GM21528 (cell line): ENCODE results near the gene ZNF569.
A peak's percentile ranks its signal among the peaks of the same experiment; 100 is the strongest.
"Not testable (repeated sequence)": the region's sequence is repeated elsewhere in the genome, so short reads cannot be mapped to it uniquely, and the experiment has no call there.

ENCODE experiments used
- ATAC-seq: cut with Tn5 transposase; IDR thresholded peaks from one replicate; pipeline ENCODE4 v1.9.1; 2021; ENCODE audit warnings: mild to moderate bottlenecking, moderate library complexity; ENCODE audit not compliant: unreplicated experiment, low FRiP score

ZNF569 gene

DNA sequence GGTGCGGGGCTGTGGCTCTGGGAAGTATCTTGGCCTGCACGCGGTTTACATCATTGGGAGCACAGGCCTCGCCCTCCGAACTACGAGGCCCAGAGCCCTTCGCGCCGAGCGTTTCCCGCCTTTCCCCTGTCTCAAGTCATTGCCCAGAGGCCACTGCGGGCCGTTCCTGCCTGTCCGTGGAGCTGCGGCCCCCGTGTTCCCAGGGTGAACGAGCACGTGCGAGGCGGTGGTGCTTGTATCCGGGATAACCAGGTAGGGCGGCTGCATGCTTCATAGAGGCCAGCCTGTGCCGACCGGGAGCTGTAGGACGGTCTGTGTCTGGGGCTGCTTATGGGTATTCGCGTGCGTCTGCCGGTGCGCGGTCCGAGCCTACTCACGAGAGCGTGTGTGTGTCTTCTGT, 63.8 kb downstream of the ZNF569 start:
- no peak for ATAC-seq

DNA sequence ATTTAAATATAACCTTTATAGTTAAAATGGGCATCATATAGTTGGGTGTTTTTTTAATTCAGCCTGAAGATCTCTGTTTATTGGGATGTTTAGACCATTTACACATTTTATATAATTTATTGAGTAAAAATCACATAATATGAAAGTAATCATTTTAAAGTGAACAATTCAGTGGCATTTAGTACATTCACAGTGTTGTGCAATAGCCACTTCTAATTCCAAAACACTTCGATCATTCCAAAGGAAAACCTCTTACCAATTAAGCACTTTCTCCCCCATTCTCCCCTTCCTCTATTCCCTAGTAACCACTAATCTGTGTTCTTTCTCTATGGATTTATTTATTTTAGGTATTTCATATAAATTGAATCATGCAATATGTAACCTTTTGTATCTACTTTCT, 66.2 kb downstream of the ZNF569 start:
- ATAC-seq: no peak

DNA sequence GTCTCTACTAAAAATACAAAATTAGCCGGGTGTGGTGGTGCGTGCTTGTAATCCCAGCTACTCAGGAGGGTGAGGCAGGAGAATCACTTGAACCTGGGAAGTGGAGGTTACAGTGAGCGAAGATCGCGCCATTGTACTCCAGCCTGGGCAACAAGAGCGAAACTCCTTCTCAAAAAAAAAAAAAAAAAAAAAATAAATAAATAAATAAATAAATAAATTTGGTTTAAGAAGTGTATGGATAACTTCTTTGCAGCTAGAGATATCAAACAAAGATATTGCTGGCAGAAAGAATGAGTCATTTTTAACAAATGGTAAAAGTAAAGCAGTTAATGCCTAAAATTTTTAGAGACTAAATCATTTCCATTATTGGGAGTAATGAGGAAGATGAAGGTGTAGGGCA, 75.8 kb downstream of the ZNF569 start:
- ATAC-seq: not testable (repeated sequence)

DNA sequence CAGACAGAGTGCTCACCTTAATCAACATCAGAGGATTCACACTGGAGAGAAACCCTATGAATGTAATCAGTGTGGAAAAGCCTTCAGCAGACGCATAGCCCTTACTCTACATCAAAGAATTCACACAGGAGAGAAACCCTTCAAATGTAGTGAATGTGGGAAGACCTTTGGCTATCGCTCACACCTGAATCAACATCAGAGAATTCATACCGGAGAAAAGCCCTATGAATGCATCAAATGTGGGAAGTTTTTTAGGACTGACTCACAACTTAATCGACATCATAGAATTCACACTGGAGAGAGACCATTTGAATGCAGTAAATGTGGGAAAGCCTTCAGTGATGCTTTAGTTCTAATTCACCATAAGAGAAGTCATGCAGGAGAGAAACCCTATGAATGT, 78.0 kb downstream of the ZNF569 start:
- ATAC-seq: no peak

DNA sequence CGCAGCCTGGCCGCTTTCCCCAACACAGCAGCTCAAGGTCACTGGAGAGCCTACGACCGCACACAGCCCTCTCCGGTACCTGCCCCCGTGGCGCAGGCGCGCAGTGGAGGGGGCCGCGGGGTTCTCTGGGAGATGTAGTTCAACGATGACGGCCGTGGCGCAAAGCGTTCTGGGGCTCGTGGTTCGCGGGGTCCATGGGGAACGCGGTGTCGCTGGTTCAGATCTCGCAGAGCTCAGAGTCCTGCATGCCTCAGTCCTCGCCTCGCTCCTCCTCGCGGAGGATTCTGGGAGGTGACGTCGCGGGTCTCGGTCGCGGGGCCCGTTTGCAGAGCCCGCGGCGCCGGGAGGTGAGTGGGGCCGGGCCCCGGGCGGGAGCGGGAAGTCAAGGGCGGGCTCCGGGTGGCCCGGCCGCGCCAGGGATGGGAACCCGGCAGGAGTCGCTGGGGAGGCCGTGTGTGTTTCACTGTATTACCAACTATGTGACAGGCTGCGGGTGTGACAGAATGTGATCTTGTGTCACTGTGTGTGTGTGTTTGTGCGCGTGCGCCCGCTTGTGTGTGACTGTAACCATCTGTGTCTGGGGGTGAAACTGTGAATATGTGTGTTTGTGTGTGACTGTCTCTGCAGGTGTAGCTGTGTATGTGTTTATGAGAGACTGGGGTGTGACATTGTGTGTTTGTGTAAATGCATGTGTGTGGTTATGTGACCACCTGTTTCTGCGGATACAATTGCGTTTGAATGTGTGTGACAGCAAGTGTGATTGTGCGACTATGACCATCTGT, 96.2 kb downstream of the ZNF569 start, which contains the start of gene ZNF527:
TSS of gene ZNF527 (plus strand) at position 220 of the 782 bp plus-strand sequence. CDS start 3,100 bp downstream, outside the sequence.
- ATAC-seq: peak; percentile 94

DNA sequence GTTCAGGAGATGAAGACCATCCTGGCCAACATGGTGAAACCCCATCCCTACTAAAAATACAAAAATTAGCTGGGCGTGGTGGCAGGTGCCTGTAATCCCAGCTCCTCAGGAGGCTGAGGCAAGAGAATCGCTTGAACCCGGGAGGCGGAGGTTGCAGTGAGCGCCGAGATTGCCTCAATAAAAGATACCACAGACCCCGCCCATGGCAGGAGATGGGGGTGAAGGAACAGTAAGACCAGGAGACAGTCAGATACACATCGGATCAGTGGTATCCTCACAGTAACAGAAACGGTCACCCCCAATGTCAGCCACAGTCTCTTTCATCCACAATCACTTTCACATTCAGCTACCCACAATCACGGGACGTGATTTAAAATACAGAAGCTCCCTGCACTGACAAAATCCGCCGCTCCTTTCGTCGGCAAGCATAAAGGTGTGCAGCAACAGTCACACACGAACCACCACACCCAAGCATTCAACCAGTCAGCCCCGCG, 96.8 kb downstream of the ZNF569 start:
- peak; percentile 34 for ATAC-seq

DNA sequence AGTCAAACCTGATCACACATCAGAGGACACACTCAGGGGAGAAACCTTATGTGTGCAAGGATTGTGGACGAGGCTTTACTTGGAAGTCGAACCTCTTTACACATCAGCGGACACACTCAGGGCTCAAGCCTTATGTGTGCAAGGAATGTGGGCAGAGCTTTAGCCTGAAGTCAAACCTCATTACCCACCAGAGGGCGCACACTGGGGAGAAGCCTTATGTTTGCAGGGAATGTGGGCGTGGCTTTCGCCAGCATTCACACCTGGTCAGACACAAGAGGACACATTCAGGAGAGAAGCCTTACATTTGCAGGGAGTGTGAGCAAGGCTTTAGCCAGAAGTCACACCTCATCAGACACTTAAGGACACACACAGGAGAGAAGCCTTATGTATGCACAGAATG, 104.5 kb downstream of the ZNF569 start:
- ATAC-seq: no peak

DNA sequence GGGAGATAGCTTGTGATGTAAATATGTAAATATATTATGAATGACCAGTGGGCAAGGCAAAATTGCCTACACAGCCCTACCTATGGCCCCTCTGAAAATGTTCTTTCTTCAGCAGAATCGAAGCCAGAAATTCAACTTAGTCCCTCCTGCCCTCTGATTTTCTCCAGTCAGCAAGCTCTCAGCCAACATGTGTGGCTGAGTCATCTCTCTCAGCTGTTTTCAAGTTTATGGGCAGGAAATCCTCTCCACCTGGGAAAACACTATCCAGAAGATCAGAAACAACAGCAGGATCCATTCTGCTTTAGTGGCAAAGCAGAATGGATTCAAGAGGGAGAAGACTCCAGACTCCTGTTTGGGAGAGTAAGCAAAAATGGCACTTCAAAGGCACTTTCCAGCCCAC, 105.2 kb downstream of the ZNF569 start:
- no peak for ATAC-seq
